SJSA1 (cell line): ENCODE measurements around the gene ARHGAP45. TPM values are rescaled to one million over a fixed set of nuclear protein-coding genes. Genes with fewer than 3 reads are reported as not detected.

Experiments used
- DNase-seq, 2 experiments: peaks; one replicate each; pipeline ENCODE4 v3.0.0-alpha.2; 2015 to 2020; ENCODE audit warnings: low spot score in 2 of 2, low read depth in 1 of 2
- H3K27ac ChIP-seq: fragments of 250-450 bp; sonication (Bioruptor Pico); 2 replicates; pipeline ENCODE4 v1.5.1; 2020; ENCODE audit warnings: mild to moderate bottlenecking, moderate library complexity
- H3K27me3 ChIP-seq: fragments of 250-450 bp; sonication (Bioruptor Pico); replicated peaks from 2 replicates; pipeline ENCODE4 v1.5.1; 2020; ENCODE audit warnings: mild to moderate bottlenecking, moderate library complexity
- H3K36me3 ChIP-seq: fragments of 250-450 bp; sonication (Bioruptor Pico); 2 replicates; pipeline ENCODE4 v1.5.1; 2020; ENCODE audit warnings: mild to moderate bottlenecking
- H3K4me1 ChIP-seq: fragments of 250-450 bp; sonication (Bioruptor Pico); replicated peaks from 2 replicates; pipeline ENCODE4 v1.6.1; 2021; ENCODE audit warnings: mild to moderate bottlenecking
- H3K4me3 ChIP-seq: fragments of 250-450 bp; sonication (Bioruptor Pico); 2 replicates; pipeline ENCODE4 v1.5.1; 2020; ENCODE audit warnings: mild to moderate bottlenecking
- H3K9me3 ChIP-seq: fragments of 250-450 bp; sonication (Bioruptor Pico); replicated peaks from 2 replicates; pipeline ENCODE4 v1.5.1; 2020; ENCODE audit warnings: mild to moderate bottlenecking
- total RNA-seq: library from RNA; depleted of rRNA; stranded (reverse); fragments of >200 nt; shearing (Covaris generic); gene quantifications from 2 replicates; pipeline ENCODE4 v1.2.3, GENCODE V29; 2014

ARHGAP45 gene
- total RNA-seq, 1 experiment from 2014 or later = 0.03 TPM

GRCh38 chr19:1053176-1054101 is 13.5 kb upstream of the ARHGAP45 start:
- DNase-seq = no peak
- no peaks in the 10 kb centered on the region for H3K27me3 ChIP-seq
- no peaks in the 10 kb centered on the region for H3K9me3 ChIP-seq
- H3K36me3 ChIP-seq = no peaks in the 10 kb centered on the region
- H3K4me3 ChIP-seq = no peak overlapping the region
- H3K27ac ChIP-seq = no peak overlapping the region
- no peaks in the 10 kb centered on the region for H3K4me1 ChIP-seq

- no peaks in the 10 kb centered on the region for H3K9me3 ChIP-seq
These were observed 12.6 kb upstream of the ARHGAP45 start for GRCh38 chr19:1054102-1055027.

DNA sequence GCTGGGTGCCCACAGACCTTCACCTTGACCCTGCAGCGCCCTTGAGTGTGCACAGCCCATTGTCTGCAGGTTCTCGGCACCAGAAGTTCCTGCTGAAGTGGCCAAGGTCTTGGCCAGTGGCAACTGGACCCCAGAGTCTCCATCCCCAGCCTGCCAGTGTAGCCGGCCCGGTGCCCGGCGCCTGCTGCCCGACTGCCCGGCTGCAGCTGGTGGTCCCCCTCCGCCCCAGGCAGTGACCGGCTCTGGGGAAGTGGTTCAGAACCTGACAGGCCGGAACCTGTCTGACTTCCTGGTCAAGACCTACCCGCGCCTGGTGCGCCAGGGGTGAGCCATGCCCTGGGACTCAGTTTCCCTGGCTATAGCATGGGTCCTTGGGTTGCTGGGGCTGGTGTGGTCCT is 11.9 kb upstream of the ARHGAP45 start:
- no peak for DNase-seq
- no peaks in the 10 kb centered on the region for H3K4me1 ChIP-seq

More at GRCh38 chr19:1054102-1055027, 12.6 kb upstream of the ARHGAP45 start:
- Histone ChIP-seq H3K27ac (no peak overlapping the region), H3K4me3 (no peak overlapping the region), H3K27me3 (no peaks in the 10 kb centered on the region), H3K36me3 (no peaks in the 10 kb centered on the region), H3K4me1 (no peaks in the 10 kb centered on the region)
- no peak for DNase-seq

DNA sequence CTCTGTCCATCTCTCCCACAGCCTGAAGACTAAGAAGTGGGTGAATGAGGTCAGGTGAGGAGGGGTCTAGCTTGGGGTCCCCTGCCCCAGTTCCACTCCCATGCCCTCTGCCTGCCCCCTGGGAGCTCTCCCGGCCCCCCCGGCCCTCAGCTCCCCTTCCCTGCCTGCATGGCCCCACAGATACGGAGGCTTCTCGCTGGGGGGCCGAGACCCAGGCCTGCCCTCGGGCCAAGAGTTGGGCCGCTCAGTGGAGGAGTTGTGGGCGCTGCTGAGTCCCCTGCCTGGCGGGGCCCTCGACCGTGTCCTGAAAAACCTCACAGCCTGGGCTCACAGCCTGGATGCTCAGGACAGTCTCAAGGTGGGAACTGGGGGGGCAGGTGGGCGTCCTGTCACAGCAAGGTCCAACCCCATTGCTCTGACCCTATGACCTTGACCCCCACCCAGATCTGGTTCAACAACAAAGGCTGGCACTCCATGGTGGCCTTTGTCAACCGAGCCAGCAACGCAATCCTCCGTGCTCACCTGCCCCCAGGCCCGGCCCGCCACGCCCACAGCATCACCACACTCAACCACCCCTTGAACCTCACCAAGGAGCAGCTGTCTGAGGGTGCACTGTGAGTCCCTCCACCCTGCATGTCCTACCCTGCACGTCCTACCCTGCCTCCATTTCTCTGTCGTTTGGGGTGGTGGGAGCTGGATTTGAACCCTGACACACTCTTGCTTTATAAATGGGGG is 10.9 kb upstream of the ARHGAP45 start:
- no peak overlapping the region for H3K27ac ChIP-seq
- no peaks in the 10 kb centered on the region for H3K9me3 ChIP-seq
- no peak overlapping the region for H3K4me3 ChIP-seq
- no peaks in the 10 kb centered on the region for H3K27me3 ChIP-seq
- H3K36me3 ChIP-seq = no peaks in the 10 kb centered on the region
- no peak for DNase-seq
- no peaks in the 10 kb centered on the region for H3K4me1 ChIP-seq

More for the DNA sequence above, 11.9 kb upstream of the ARHGAP45 start:
- Histone ChIP-seq H3K27me3 (no peaks in the 10 kb centered on the region), H3K27ac (no peak overlapping the region), H3K36me3 (no peaks in the 10 kb centered on the region), H3K4me3 (no peak overlapping the region), H3K9me3 (no peaks in the 10 kb centered on the region)

DNA sequence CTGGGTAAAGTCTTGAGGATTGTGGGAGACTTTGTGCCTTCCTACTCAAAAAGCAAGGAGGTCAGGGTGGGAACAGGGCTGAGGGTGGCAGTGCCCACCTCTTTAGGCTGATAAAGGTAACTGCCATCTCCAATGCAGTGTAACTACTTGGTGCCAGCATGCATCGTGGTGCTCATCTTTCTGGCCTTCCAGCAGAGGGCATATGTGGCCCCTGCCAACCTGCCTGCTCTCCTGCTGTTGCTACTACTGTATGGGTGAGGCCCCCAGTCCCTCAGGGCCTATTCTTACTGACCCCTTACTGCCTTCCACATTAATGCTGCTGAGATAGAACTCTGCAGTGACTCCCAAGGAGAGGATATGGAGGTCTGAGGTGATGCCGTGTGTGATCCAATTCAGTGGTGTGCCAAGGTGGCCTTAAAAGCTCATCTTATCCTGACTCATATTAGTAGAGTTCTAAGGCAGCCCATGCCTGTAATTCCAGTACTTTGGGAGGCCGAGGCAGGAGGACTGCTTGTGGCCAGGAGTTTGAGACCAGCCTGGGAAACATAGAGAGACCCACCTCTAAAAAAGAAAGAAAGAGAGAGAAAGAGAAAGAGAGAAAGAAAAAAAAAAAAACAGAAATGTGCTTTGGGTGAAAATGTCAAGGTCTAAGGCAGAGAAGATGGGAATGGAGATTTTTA is 9.7 kb upstream of the ARHGAP45 start:
- H3K9me3 ChIP-seq = no peaks in the 10 kb centered on the region
- H3K4me1 ChIP-seq = no peaks in the 10 kb centered on the region
- H3K4me3 ChIP-seq = no peak overlapping the region
- H3K36me3 ChIP-seq = no peaks in the 10 kb centered on the region
- peak in 1 of 2 experiments; percentile 42 for DNase-seq
- H3K27ac ChIP-seq = no peak overlapping the region
- no peaks in the 10 kb centered on the region for H3K27me3 ChIP-seq

DNA sequence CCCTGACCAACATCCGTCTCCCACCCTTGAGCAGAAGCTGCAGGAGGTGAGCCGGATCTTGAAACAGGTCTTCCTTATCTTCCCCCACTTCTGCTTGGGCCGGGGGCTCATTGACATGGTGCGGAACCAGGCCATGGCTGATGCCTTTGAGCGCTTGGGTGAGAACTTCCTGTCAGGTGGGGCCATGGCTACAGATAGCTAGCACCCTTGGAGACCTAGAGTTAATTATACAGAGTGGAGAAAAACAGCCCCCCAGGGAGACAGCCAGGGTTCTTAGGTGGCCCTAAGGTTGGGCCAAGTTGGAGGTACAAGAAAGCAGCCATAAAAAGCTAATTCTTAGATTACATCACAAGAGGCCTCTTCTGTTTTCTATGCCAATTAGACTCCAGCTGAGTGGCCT is 8.9 kb upstream of the ARHGAP45 start:
- Histone ChIP-seq H3K4me3 (no peak overlapping the region), H3K4me1 (no peaks in the 10 kb centered on the region), H3K27ac (no peak overlapping the region), H3K27me3 (no peaks in the 10 kb centered on the region), H3K9me3 (no peaks in the 10 kb centered on the region), H3K36me3 (no peaks in the 10 kb centered on the region)
- no peak for DNase-seq

- 0 out of 2 replicates have a peak, but pooled peaks cover 7% of the 10 kb centered on the region for H3K27me3 ChIP-seq
- no peak overlapping the region for H3K4me3 ChIP-seq
- H3K9me3 ChIP-seq = no peaks in the 10 kb centered on the region
- H3K36me3 ChIP-seq = no peaks in the 10 kb centered on the region
- H3K27ac ChIP-seq = no peak overlapping the region
- no peak for DNase-seq
- H3K4me1 ChIP-seq = peaks cover 12% of the 10 kb centered on the region
These were observed 6.3 kb upstream of the ARHGAP45 start for GRCh38 chr19:1060689-1061088.

- H3K27me3 ChIP-seq = peaks cover 17% of the 10 kb centered on the region
- peaks cover 20% of the 10 kb centered on the region for H3K4me1 ChIP-seq
- no peaks in the 10 kb centered on the region for H3K9me3 ChIP-seq
- no peaks in the 10 kb centered on the region for H3K36me3 ChIP-seq
- DNase-seq = no peak
- no peak overlapping the region for H3K4me3 ChIP-seq
- no peak overlapping the region for H3K27ac ChIP-seq
These were observed 5.0 kb upstream of the ARHGAP45 start for GRCh38 chr19:1061987-1062386.

GRCh38 chr19:1062387-1063029 is 4.5 kb upstream of the ARHGAP45 start:
- Histone ChIP-seq H3K9me3 (no peaks in the 10 kb centered on the region), H3K4me3 (no peak overlapping the region)
- no peak for DNase-seq

GRCh38 chr19:1063030-1063908 is 3.7 kb upstream of the ARHGAP45 start:
- Histone ChIP-seq H3K27ac (no peak overlapping the region), H3K9me3 (no peaks in the 10 kb centered on the region), H3K4me1 (peaks cover 26% of the 10 kb centered on the region), H3K36me3 (no peaks in the 10 kb centered on the region), H3K27me3 (peaks cover 28% of the 10 kb centered on the region), H3K4me3 (no peak overlapping the region)
- no peak for DNase-seq

More at GRCh38 chr19:1062387-1063029, 4.5 kb upstream of the ARHGAP45 start:
- peaks cover 22% of the 10 kb centered on the region for H3K27me3 ChIP-seq
- no peak overlapping the region for H3K27ac ChIP-seq
- H3K36me3 ChIP-seq = no peaks in the 10 kb centered on the region
- H3K4me1 ChIP-seq = peaks cover 25% of the 10 kb centered on the region

GRCh38 chr19:1063909-1064660 is 2.9 kb upstream of the ARHGAP45 start:
- Histone ChIP-seq H3K36me3 (no peaks in the 10 kb centered on the region), H3K9me3 (no peaks in the 10 kb centered on the region), H3K4me3 (no peak overlapping the region), H3K27me3 (peaks cover 36% of the 10 kb centered on the region), H3K4me1 (peaks cover 26% of the 10 kb centered on the region), H3K27ac (no peak overlapping the region)
- no peak for DNase-seq
